ENCODE data around the gene LCA5L. TPM values are rescaled to one million over a fixed set of nuclear protein-coding genes. Genes with fewer than 3 reads are reported as not detected.

LCA5L gene
- polyA plus RNA-seq, 1 donor from 2014 or later = 0.09 TPM

- no peaks in the 10 kb centered on the region for H4K20me1 ChIP-seq (ENCODE audit: insufficient read depth)
Measured at GRCh38 chr21:39468559-39468958, 23.0 kb upstream of the LCA5L start.

GRCh38 chr21:39467746-39468145 is 22.2 kb upstream of the LCA5L start:
- Histone ChIP-seq H3K27me3 (ENCODE audit: insufficient read depth, low read depth, low read length) (no peaks in the 10 kb centered on the region), H3K36me3 (ENCODE audit: insufficient read depth, low read length) (no peaks in the 10 kb centered on the region), H3F3A (ENCODE audit: insufficient read depth, low read length, poor library complexity, severe bottlenecking) (no peaks in the 10 kb centered on the region), H3K4me2 (ENCODE audit: low read length) (no peak overlapping the region), H2AFZ (ENCODE audit: low read depth, low read length) (no peak overlapping the region), H3K9ac (ENCODE audit: low read length) (no peak overlapping the region), H3K27ac (ENCODE audit: low read length) (no peak overlapping the region), H3K4me3 (ENCODE audit: low read length) (no peak overlapping the region), H3K9me2 (ENCODE audit: insufficient read depth, low read length) (no peaks in the 10 kb centered on the region), H4K20me1 (ENCODE audit: insufficient read depth) (no peaks in the 10 kb centered on the region), H3K9me3 (ENCODE audit: low read length) (no peaks in the 10 kb centered on the region), H3K79me2 (replicated peaks; ENCODE audit: insufficient read depth, low read length) (no peaks in the 10 kb centered on the region)
- TF ChIP-seq POLR2AphosphoS5 (IDR thresholded peaks at IDR 0.05) (no peak), REST (IDR thresholded peaks at IDR 0.05; ENCODE audit: borderline replicate concordance) (no peak), TAF1 (IDR thresholded peaks at IDR 0.05; ENCODE audit: low read depth) (no peak), RAD21 (conservative IDR thresholded peaks at IDR 0.05) (no peak), SMC3 (conservative IDR thresholded peaks at IDR 0.05; ENCODE audit: poor library complexity) (no peak), EP300 (conservative IDR thresholded peaks at IDR 0.05; ENCODE audit: poor library complexity, severe bottlenecking) (no peak), EZH2 (IDR thresholded peaks at IDR 0.05; ENCODE audit: borderline replicate concordance, insufficient read depth, low read length, poor library complexity, severe bottlenecking) (no peak), MXI1 (conservative IDR thresholded peaks at IDR 0.05; ENCODE audit: poor library complexity, severe bottlenecking) (no peak)

More at GRCh38 chr21:39468559-39468958, 23.0 kb upstream of the LCA5L start:
- no peaks in the 10 kb centered on the region for H3F3A ChIP-seq (ENCODE audit: insufficient read depth, low read length, poor library complexity, severe bottlenecking)
- H3K9me3 ChIP-seq (ENCODE audit: low read length) = no peaks in the 10 kb centered on the region
- no peak overlapping the region for H3K27ac ChIP-seq (ENCODE audit: low read length)
- H3K4me2 ChIP-seq (ENCODE audit: low read length) = no peak overlapping the region
- H3K27me3 ChIP-seq (ENCODE audit: insufficient read depth, low read depth, low read length) = no peaks in the 10 kb centered on the region
- H3K79me2 ChIP-seq (replicated peaks; ENCODE audit: insufficient read depth, low read length) = no peaks in the 10 kb centered on the region
- TF ChIP-seq POLR2AphosphoS5 (IDR thresholded peaks at IDR 0.05) (no peak), REST (IDR thresholded peaks at IDR 0.05; ENCODE audit: borderline replicate concordance) (no peak), RAD21 (conservative IDR thresholded peaks at IDR 0.05) (no peak), EZH2 (IDR thresholded peaks at IDR 0.05; ENCODE audit: borderline replicate concordance, insufficient read depth, low read length, poor library complexity, severe bottlenecking) (no peak), MXI1 (conservative IDR thresholded peaks at IDR 0.05; ENCODE audit: poor library complexity, severe bottlenecking) (no peak), CTCF (IDR thresholded peaks at IDR 0.05; ENCODE audit: poor library complexity, severe bottlenecking) (no peak), SMC3 (conservative IDR thresholded peaks at IDR 0.05; ENCODE audit: poor library complexity) (no peak)
- no peak overlapping the region for H3K9ac ChIP-seq (ENCODE audit: low read length)
- no peak overlapping the region for H3K4me3 ChIP-seq (ENCODE audit: low read length)
- no peak overlapping the region for H2AFZ ChIP-seq (ENCODE audit: low read depth, low read length)
- H3K36me3 ChIP-seq (ENCODE audit: insufficient read depth, low read length) = no peaks in the 10 kb centered on the region
- no peaks in the 10 kb centered on the region for H3K9me2 ChIP-seq (ENCODE audit: insufficient read depth, low read length)

Data from neural cell (in vitro differentiated cells).